ENCODE measurements around the gene TBC1D9B. TPM values are rescaled to one million over a fixed set of nuclear protein-coding genes. Genes with fewer than 3 reads are reported as not detected.

TBC1D9B gene
- total RNA-seq, 1 experiment from 2014 or later: 127 TPM

- Histone ChIP-seq H3K4me3 (replicated peaks in 1 of 2; ENCODE audit: low read depth in 1 of 2, low read length in 2 of 2) (no peak overlapping the region), H3K9me3 (ENCODE audit: control insufficient read depth in 1 of 2, insufficient read depth in 1 of 2, low read depth in 1 of 2, low read length in 2 of 2) (peaks cover 12% of the 10 kb centered on the region in 2 experiments; a peak in 2 of 4 replicates), H3K9ac (ENCODE audit: low read length) (no peak overlapping the region), H3K27me3 (ENCODE audit: insufficient read depth, low read length) (no peaks in the 10 kb centered on the region), H3K27ac (ENCODE audit: low read depth, low read length) (no peak overlapping the region), H3K36me3 (ENCODE audit: control insufficient read depth in 1 of 2, insufficient read depth in 2 of 2, low read length in 2 of 2) (peaks cover 48 to 86% of the 10 kb centered on the region in 2 experiments), H2AFZ (ENCODE audit: low read depth, low read length, poor library complexity, severe bottlenecking) (no peak overlapping the region), H4K20me1 (ENCODE audit: insufficient read depth) (no peaks in the 10 kb centered on the region), H3K79me2 (ENCODE audit: insufficient read depth, low read length) (no peaks in the 10 kb centered on the region), H3K9me2 (ENCODE audit: insufficient read depth) (no peaks in the 10 kb centered on the region), H3K4me2 (ENCODE audit: low read length) (no peak overlapping the region), H3K4me1 (ENCODE audit: control insufficient read depth in 1 of 2, insufficient read depth in 2 of 2, low read length in 2 of 2) (no peaks in the 10 kb centered on the region)
- ATAC-seq: no peak
- ChIA-PET RAD21 (ENCODE audit: low non-redundant PET in 1 of 2, low total read pairs in 2 of 2, uncharacterized antibody in 2 of 2, unreplicated experiment in 2 of 2) (no interaction called here), POLR2A (no interaction called here), CTCF (no interaction called here)
- intact Hi-C loops (cut with micrococcal nuclease): no loop called here
- BruUV-seq (replicated peaks): no TSS peak
- TF ChIP-seq TCF7L2 (IDR thresholded peaks at IDR 0.05; ENCODE audit: borderline replicate concordance, extremely low read depth, insufficient read depth, insufficient read length) (no peak), JUND (IDR thresholded peaks at IDR 0.05) (no peak), SP1 (IDR thresholded peaks at IDR 0.05; ENCODE audit: low read depth) (no peak), EGR1 (IDR thresholded peaks at IDR 0.05; ENCODE audit: low read depth) (no peak), ELF1 (IDR thresholded peaks at IDR 0.05; ENCODE audit: borderline replicate concordance, low read depth) (no peak), MAX (IDR thresholded peaks at IDR 0.05) (no peak), ZFX (IDR thresholded peaks at IDR 0.05) (no peak), EZH2phosphoT487 (IDR thresholded peaks at IDR 0.05; ENCODE audit: borderline replicate concordance) (no peak), ZNF274 (IDR thresholded peaks at IDR 0.05; ENCODE audit: low read depth, low read length) (no peak), YY1 (IDR thresholded peaks at IDR 0.05; ENCODE audit: extremely low read depth, insufficient replicate concordance, low read depth, low read length) (no peak), CEBPB (IDR thresholded peaks at IDR 0.05; ENCODE audit: low read depth) (no peak), POLR2AphosphoS5 (IDR thresholded peaks at IDR 0.05; ENCODE audit: low read depth, low read length) (no peak), SRF (IDR thresholded peaks at IDR 0.05; ENCODE audit: low read depth) (no peak), SIN3A (IDR thresholded peaks at IDR 0.05; ENCODE audit: low read depth) (no peak), POLR2A (IDR thresholded peaks at IDR 0.05; ENCODE audit: borderline replicate concordance, extremely low read depth, insufficient read depth, insufficient read length) (no peak)
- TF ChIP-seq, protein P1, sequence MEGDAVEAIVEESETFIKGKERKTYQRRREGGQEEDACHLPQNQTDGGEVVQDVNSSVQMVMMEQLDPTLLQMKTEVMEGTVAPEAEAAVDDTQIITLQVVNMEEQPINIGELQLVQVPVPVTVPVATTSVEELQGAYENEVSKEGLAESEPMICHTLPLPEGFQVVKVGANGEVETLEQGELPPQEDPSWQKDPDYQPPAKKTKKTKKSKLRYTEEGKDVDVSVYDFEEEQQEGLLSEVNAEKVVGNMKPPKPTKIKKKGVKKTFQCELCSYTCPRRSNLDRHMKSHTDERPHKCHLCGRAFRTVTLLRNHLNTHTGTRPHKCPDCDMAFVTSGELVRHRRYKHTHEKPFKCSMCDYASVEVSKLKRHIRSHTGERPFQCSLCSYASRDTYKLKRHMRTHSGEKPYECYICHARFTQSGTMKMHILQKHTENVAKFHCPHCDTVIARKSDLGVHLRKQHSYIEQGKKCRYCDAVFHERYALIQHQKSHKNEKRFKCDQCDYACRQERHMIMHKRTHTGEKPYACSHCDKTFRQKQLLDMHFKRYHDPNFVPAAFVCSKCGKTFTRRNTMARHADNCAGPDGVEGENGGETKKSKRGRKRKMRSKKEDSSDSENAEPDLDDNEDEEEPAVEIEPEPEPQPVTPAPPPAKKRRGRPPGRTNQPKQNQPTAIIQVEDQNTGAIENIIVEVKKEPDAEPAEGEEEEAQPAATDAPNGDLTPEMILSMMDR (IDR thresholded peaks at IDR 0.05 in 2 of 3, conservative IDR thresholded peaks at IDR 0.05 in 1 of 3; ENCODE audit: borderline replicate concordance in 1 of 3, insufficient read depth in 1 of 3, low read depth in 2 of 3, low read length in 2 of 3): no peak
- TF ChIP-seq, protein P2, sequence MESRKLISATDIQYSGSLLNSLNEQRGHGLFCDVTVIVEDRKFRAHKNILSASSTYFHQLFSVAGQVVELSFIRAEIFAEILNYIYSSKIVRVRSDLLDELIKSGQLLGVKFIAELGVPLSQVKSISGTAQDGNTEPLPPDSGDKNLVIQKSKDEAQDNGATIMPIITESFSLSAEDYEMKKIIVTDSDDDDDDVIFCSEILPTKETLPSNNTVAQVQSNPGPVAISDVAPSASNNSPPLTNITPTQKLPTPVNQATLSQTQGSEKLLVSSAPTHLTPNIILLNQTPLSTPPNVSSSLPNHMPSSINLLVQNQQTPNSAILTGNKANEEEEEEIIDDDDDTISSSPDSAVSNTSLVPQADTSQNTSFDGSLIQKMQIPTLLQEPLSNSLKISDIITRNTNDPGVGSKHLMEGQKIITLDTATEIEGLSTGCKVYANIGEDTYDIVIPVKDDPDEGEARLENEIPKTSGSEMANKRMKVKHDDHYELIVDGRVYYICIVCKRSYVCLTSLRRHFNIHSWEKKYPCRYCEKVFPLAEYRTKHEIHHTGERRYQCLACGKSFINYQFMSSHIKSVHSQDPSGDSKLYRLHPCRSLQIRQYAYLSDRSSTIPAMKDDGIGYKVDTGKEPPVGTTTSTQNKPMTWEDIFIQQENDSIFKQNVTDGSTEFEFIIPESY (IDR thresholded peaks at IDR 0.05; ENCODE audit: extremely low read depth, insufficient replicate concordance, low read length): no peak
- DNase-seq (ENCODE audit: low read depth, low spot score): no peak
These were observed 19.9 kb downstream of the TBC1D9B start for GRCh38 chr5:179887802-179888201.

Data from HCT116 (cell line).